Measurements from ENCODE around the gene SMOC1.

The SMOC1 gene

DNA sequence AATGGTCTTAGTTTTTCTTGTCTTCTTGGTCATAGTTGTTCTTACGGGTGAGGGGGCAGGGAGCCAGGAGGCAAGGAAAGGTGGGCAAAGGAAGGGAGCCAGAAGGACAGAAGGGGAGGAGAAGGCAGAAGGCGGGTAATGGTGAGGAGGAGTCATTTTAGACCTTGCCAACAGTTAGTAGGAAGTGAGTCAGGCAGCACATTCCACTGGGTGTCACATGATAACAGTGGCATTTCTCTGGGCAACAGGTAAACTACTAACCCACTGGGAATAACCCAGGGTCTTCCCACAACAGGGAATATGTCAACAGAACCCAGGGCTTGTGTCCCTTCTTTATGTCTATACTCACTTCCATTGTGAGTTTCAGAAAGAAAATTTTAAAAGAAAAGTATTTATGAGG lies 181.9 kb downstream of the SMOC1 start:
- H3K27ac ChIP-seq (replicated peaks; ENCODE audit: low read length) = no peak overlapping the region
- no peak overlapping the region for H2BK15ac ChIP-seq (ENCODE audit: low read length)
- no peak overlapping the region for H3K18ac ChIP-seq (ENCODE audit: low read length)
- no peak overlapping the region for H2AK5ac ChIP-seq (ENCODE audit: low read depth, low read length)
- no peak for DNase-seq (ENCODE audit: low spot score)
- H2BK12ac ChIP-seq (ENCODE audit: low read length) = no peak overlapping the region
- no peak overlapping the region for H3K4me2 ChIP-seq (ENCODE audit: insufficient read depth, low read length, poor library complexity, severe bottlenecking)
- no peak overlapping the region for H3K23ac ChIP-seq (ENCODE audit: low read depth, low read length, poor library complexity)
- H3K27me3 ChIP-seq (ENCODE audit: control insufficient read depth in 3 of 3, insufficient read depth in 3 of 3, low read depth in 1 of 3, low read length in 3 of 3) = peaks cover 0 to 28% (median 0%) of the 10 kb centered on the region in 3 experiments
- H3K79me1 ChIP-seq (ENCODE audit: low read depth, low read length) = no peaks in the 10 kb centered on the region
- H4K8ac ChIP-seq (ENCODE audit: low read depth, low read length) = no peak overlapping the region
- H2BK120ac ChIP-seq (ENCODE audit: low read depth, low read length) = no peak overlapping the region
- H4K91ac ChIP-seq (ENCODE audit: low read depth, low read length, poor library complexity) = no peak overlapping the region
- no peak overlapping the region for H3K4me3 ChIP-seq (ENCODE audit: low read length in 2 of 2)
- no peak overlapping the region for H2BK5ac ChIP-seq (ENCODE audit: low read length)
- H3K14ac ChIP-seq (ENCODE audit: low read length) = no peak overlapping the region
- whole genome bisulfite sequencing, 2 donors (ENCODE audit: extremely low coverage in 2 of 2, insufficient read length in 2 of 2, insufficient replicate concordance in 1 of 2) = no CpG with 5 or more reads among the region's 2 CpGs
- H3K36me3 ChIP-seq (replicated peaks in 1 of 2; ENCODE audit: control insufficient read depth in 2 of 2, insufficient read depth in 2 of 2, low read length in 2 of 2) = no peaks in the 10 kb centered on the region
- H2AFZ ChIP-seq (ENCODE audit: low read length) = no peak overlapping the region
- no peak overlapping the region for H3K9ac ChIP-seq (ENCODE audit: low read depth, low read length, poor library complexity)
- no peaks in the 10 kb centered on the region for H3K9me3 ChIP-seq (replicated peaks in 1 of 2; ENCODE audit: control insufficient read depth in 2 of 2, insufficient read depth in 1 of 2, low read depth in 1 of 2, low read length in 2 of 2)
- H3K4me1 ChIP-seq (ENCODE audit: control insufficient read depth in 2 of 2, insufficient read depth in 1 of 2, low read depth in 1 of 2, low read length in 2 of 2) = no peaks in the 10 kb centered on the region
- no peak overlapping the region for H3K4ac ChIP-seq (ENCODE audit: low read length)

DNA sequence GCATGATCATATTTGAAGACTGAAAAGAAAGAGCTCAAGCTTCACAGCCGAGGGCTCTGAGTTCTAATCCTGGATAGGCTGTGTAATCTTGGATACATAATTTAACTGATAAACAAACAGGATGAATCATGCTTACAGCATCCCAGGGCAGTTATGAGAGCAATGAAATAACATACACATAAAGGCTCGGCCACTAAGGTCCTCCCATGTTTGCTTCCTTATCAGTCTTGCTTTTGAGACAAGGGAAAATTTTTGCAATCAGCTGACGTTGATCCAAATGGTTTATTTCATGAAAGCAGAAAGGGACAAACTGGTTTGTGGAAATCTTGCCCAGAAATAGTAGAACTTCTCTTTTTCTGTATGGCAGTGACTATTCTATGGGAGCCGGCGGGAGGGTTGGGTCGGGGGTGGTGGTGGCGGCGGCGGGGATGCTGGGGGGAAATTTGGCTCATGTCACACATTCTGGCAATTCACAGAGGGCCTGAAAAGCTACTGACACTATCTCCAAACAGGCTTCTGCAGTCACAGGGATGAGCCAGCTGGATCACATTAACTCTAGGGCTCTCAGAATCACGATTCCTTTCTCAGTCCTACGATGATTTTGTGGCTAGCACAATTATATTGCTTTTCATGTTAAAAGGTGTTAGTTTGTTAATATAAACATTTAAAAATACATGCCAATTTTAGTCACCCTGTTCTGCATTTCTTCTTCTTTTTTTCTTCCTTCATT lies 185.1 kb downstream of the SMOC1 start:
- Histone ChIP-seq H3K27ac (replicated peaks; ENCODE audit: low read length) (no peak overlapping the region), H3K4ac (ENCODE audit: low read length) (no peak overlapping the region), H3K9ac (ENCODE audit: low read depth, low read length, poor library complexity) (no peak overlapping the region)

GRCh38 chr14:70067810-70068209 lies 188.6 kb downstream of the SMOC1 start:
- no peak overlapping the region for H4K91ac ChIP-seq (ENCODE audit: low read depth, low read length, poor library complexity)
- H3K4me2 ChIP-seq (ENCODE audit: insufficient read depth, low read length, poor library complexity, severe bottlenecking) = no peak overlapping the region
- H3K23ac ChIP-seq (ENCODE audit: low read depth, low read length, poor library complexity) = no peak overlapping the region
- H2AFZ ChIP-seq (ENCODE audit: low read length) = no peak overlapping the region
- no peak overlapping the region for H3K9ac ChIP-seq (ENCODE audit: low read depth, low read length, poor library complexity)
- no peak overlapping the region for H3K18ac ChIP-seq (ENCODE audit: low read length)
- no peak overlapping the region for H3K27ac ChIP-seq (replicated peaks; ENCODE audit: low read length)
- DNase-seq (ENCODE audit: low spot score) = no peak
- no peak overlapping the region for H4K8ac ChIP-seq (ENCODE audit: low read depth, low read length)
- H3K4me3 ChIP-seq (ENCODE audit: low read length in 2 of 2) = no peak overlapping the region
- peaks cover 4 to 8% of the 10 kb centered on the region in 2 donors for H3K4me1 ChIP-seq (ENCODE audit: control insufficient read depth in 2 of 2, insufficient read depth in 1 of 2, low read depth in 1 of 2, low read length in 2 of 2)
- H2BK120ac ChIP-seq (ENCODE audit: low read depth, low read length) = no peak overlapping the region
- H3K14ac ChIP-seq (ENCODE audit: low read length) = no peak overlapping the region
- H3K27me3 ChIP-seq (ENCODE audit: control insufficient read depth in 3 of 3, insufficient read depth in 3 of 3, low read depth in 1 of 3, low read length in 3 of 3) = peaks cover 0 to 19% (median 0%) of the 10 kb centered on the region in 3 experiments
- H3K4ac ChIP-seq (ENCODE audit: low read length) = no peak overlapping the region
- no peak overlapping the region for H2BK15ac ChIP-seq (ENCODE audit: low read length)
- no peak overlapping the region for H2BK5ac ChIP-seq (ENCODE audit: low read length)
- H2AK5ac ChIP-seq (ENCODE audit: low read depth, low read length) = no peak overlapping the region
- H3K9me3 ChIP-seq (replicated peaks in 1 of 2; ENCODE audit: control insufficient read depth in 2 of 2, insufficient read depth in 1 of 2, low read depth in 1 of 2, low read length in 2 of 2) = no peaks in the 10 kb centered on the region
- no peaks in the 10 kb centered on the region for H3K36me3 ChIP-seq (replicated peaks in 1 of 2; ENCODE audit: control insufficient read depth in 2 of 2, insufficient read depth in 2 of 2, low read length in 2 of 2)
- no peak overlapping the region for H2BK12ac ChIP-seq (ENCODE audit: low read length)
- no CpG with 5 or more reads among the region's 5 CpGs for WGBS, 2 donors (ENCODE audit: extremely low coverage in 2 of 2, insufficient read length in 2 of 2, insufficient replicate concordance in 1 of 2)
- no peaks in the 10 kb centered on the region for H3K79me1 ChIP-seq (ENCODE audit: low read depth, low read length)

More for the DNA sequence above, 185.1 kb downstream of the SMOC1 start:
- no peak overlapping the region for H3K4me2 ChIP-seq (ENCODE audit: insufficient read depth, low read length, poor library complexity, severe bottlenecking)
- H3K27me3 ChIP-seq (ENCODE audit: control insufficient read depth in 3 of 3, insufficient read depth in 3 of 3, low read depth in 1 of 3, low read length in 3 of 3) = peaks cover 0 to 25% (median 0%) of the 10 kb centered on the region in 3 experiments
- no peaks in the 10 kb centered on the region for H3K79me1 ChIP-seq (ENCODE audit: low read depth, low read length)
- no peak overlapping the region for H3K23ac ChIP-seq (ENCODE audit: low read depth, low read length, poor library complexity)
- H2BK15ac ChIP-seq (ENCODE audit: low read length) = no peak overlapping the region
- H3K36me3 ChIP-seq (replicated peaks in 1 of 2; ENCODE audit: control insufficient read depth in 2 of 2, insufficient read depth in 2 of 2, low read length in 2 of 2) = no peaks in the 10 kb centered on the region
- no peak overlapping the region for H2BK120ac ChIP-seq (ENCODE audit: low read depth, low read length)
- H2BK12ac ChIP-seq (ENCODE audit: low read length) = no peak overlapping the region
- H3K9me3 ChIP-seq (replicated peaks in 1 of 2; ENCODE audit: control insufficient read depth in 2 of 2, insufficient read depth in 1 of 2, low read depth in 1 of 2, low read length in 2 of 2) = no peaks in the 10 kb centered on the region
- H4K8ac ChIP-seq (ENCODE audit: low read depth, low read length) = no peak overlapping the region
- DNase-seq (ENCODE audit: low spot score) = no peak
- H2AFZ ChIP-seq (ENCODE audit: low read length) = no peak overlapping the region
- H2BK5ac ChIP-seq (ENCODE audit: low read length) = no peak overlapping the region
- peaks cover 4 to 5% of the 10 kb centered on the region in 2 donors for H3K4me1 ChIP-seq (ENCODE audit: control insufficient read depth in 2 of 2, insufficient read depth in 1 of 2, low read depth in 1 of 2, low read length in 2 of 2)
- no peak overlapping the region for H3K14ac ChIP-seq (ENCODE audit: low read length)
- no peak overlapping the region for H2AK5ac ChIP-seq (ENCODE audit: low read depth, low read length)
- no peak overlapping the region for H3K18ac ChIP-seq (ENCODE audit: low read length)
- WGBS, 2 donors (ENCODE audit: extremely low coverage in 2 of 2, insufficient read length in 2 of 2, insufficient replicate concordance in 1 of 2) = no CpG with 5 or more reads among the region's 11 CpGs
- H4K91ac ChIP-seq (ENCODE audit: low read depth, low read length, poor library complexity) = no peak overlapping the region
- no peak overlapping the region for H3K4me3 ChIP-seq (ENCODE audit: low read length in 2 of 2)

DNA sequence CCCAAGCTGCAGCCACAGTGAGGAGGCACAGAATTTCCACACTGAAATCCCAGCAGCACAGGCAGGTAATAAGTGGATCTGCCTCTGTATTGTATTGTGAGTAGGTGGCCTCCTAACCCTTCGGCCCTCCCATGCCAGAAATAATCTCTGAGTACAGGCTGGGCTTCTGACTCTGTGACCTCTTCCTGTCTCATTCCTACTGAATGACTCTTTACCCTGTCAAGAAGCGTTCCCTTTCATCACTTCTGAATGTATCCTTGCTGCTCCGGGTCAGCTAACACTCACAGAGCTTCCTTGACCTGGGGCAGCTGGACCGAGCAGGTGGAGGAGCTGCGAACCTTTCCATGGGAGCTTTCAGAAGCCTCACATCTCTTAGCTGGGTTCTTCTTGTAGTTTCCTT lies 190.0 kb downstream of the SMOC1 start:
- Histone ChIP-seq H2AFZ (ENCODE audit: low read length) (no peak overlapping the region), H3K27ac (replicated peaks; ENCODE audit: low read length) (no peak overlapping the region), H3K9ac (ENCODE audit: low read depth, low read length, poor library complexity) (no peak overlapping the region), H3K18ac (ENCODE audit: low read length) (no peak overlapping the region), H3K79me1 (ENCODE audit: low read depth, low read length) (no peaks in the 10 kb centered on the region), H3K4ac (ENCODE audit: low read length) (no peak overlapping the region), H2BK5ac (ENCODE audit: low read length) (no peak overlapping the region), H3K14ac (ENCODE audit: low read length) (no peak overlapping the region), H2BK15ac (ENCODE audit: low read length) (no peak overlapping the region), H3K4me1 (ENCODE audit: control insufficient read depth in 2 of 2, insufficient read depth in 1 of 2, low read depth in 1 of 2, low read length in 2 of 2) (peaks cover 4 to 8% of the 10 kb centered on the region in 2 donors), H3K27me3 (ENCODE audit: control insufficient read depth in 3 of 3, insufficient read depth in 3 of 3, low read depth in 1 of 3, low read length in 3 of 3) (peaks cover 0 to 14% (median 0%) of the 10 kb centered on the region in 3 experiments), H2BK12ac (ENCODE audit: low read length) (no peak overlapping the region), H3K36me3 (replicated peaks in 1 of 2; ENCODE audit: control insufficient read depth in 2 of 2, insufficient read depth in 2 of 2, low read length in 2 of 2) (no peaks in the 10 kb centered on the region), H4K91ac (ENCODE audit: low read depth, low read length, poor library complexity) (no peak overlapping the region), H3K9me3 (replicated peaks in 1 of 2; ENCODE audit: control insufficient read depth in 2 of 2, insufficient read depth in 1 of 2, low read depth in 1 of 2, low read length in 2 of 2) (no peaks in the 10 kb centered on the region), H4K8ac (ENCODE audit: low read depth, low read length) (no peak overlapping the region), H3K4me3 (ENCODE audit: low read length in 2 of 2) (no peak overlapping the region), H3K23ac (ENCODE audit: low read depth, low read length, poor library complexity) (no peak overlapping the region), H2AK5ac (ENCODE audit: low read depth, low read length) (no peak overlapping the region), H2BK120ac (ENCODE audit: low read depth, low read length) (no peak overlapping the region), H3K4me2 (ENCODE audit: insufficient read depth, low read length, poor library complexity, severe bottlenecking) (no peak overlapping the region)
- no peak for DNase-seq (ENCODE audit: low spot score)
- no CpG with 5 or more reads among the region's 5 CpGs for WGBS, 2 donors (ENCODE audit: extremely low coverage in 2 of 2, insufficient read length in 2 of 2, insufficient replicate concordance in 1 of 2)

All from neuronal stem cell (in vitro differentiated cells).